Endodermal cell (in vitro differentiated cells): ENCODE results near the gene IDI2. TPM values are rescaled to one million over a fixed set of nuclear protein-coding genes. Genes with fewer than 3 reads are reported as not detected.

Experiments
- DNase-seq: peaks from one replicate; pipeline ENCODE4 v3.0.0-alpha.2; 2017
- H3K27ac ChIP-seq: 2 replicates; pipeline ENCODE4 v1.5.1; 2013; ENCODE audit warnings: mild to moderate bottlenecking, low read depth, low read length, moderate library complexity
- H3K27me3 ChIP-seq: 2 replicates; pipeline ENCODE4 v1.6.1; 2013; ENCODE audit warnings: mild to moderate bottlenecking, low read length, moderate library complexity; ENCODE audit not compliant: insufficient read depth, control insufficient read depth, poor library complexity, severe bottlenecking
- H3K36me3 ChIP-seq: 2 replicates; pipeline ENCODE4 v1.7.0; 2013; ENCODE audit warnings: mild to moderate bottlenecking, low read length, moderate library complexity; ENCODE audit not compliant: control insufficient read depth, insufficient read depth
- H3K4me1 ChIP-seq: one replicate; pipeline ENCODE4 v1.7.0; 2013; ENCODE audit warnings: low read length; ENCODE audit not compliant: control insufficient read depth, insufficient read depth
- H3K4me3 ChIP-seq: 2 replicates; pipeline ENCODE4 v1.5.1; 2013; ENCODE audit warnings: mild to moderate bottlenecking, low read length, moderate library complexity
- H3K9ac ChIP-seq: 2 replicates; pipeline ENCODE4 v1.6.1; 2013; ENCODE audit warnings: mild to moderate bottlenecking, low read length, moderate library complexity; ENCODE audit not compliant: poor library complexity, severe bottlenecking; ENCODE audit errors: extremely low read depth
- H3K9me3 ChIP-seq: 2 replicates; pipeline ENCODE4 v1.6.1; 2013; ENCODE audit warnings: mild to moderate bottlenecking, low read length, moderate library complexity; ENCODE audit not compliant: control insufficient read depth
- H3K27ac Mint-ChIP-seq: 2 replicates; pipeline ENCODE4 v1.8.0; 2020; ENCODE audit warnings: mixed read lengths
- H3K27me3 Mint-ChIP-seq: 2 replicates; pipeline ENCODE4 v1.8.0; 2021; ENCODE audit warnings: mild to moderate bottlenecking, mixed read lengths; ENCODE audit not compliant: insufficient read depth
- H3K36me3 Mint-ChIP-seq: 2 replicates; pipeline ENCODE4 v1.8.0; 2020; ENCODE audit warnings: low read depth, mixed read lengths
- H3K4me1 Mint-ChIP-seq: 2 replicates; pipeline ENCODE4 v1.8.0; 2020; ENCODE audit warnings: mixed read lengths
- H3K4me3 Mint-ChIP-seq: 2 replicates; pipeline ENCODE4 v1.8.0; 2020; ENCODE audit warnings: mild to moderate bottlenecking, moderate library complexity, mixed read lengths
- H3K9me3 Mint-ChIP-seq: 2 replicates; pipeline ENCODE4 v1.8.0; 2020; ENCODE audit warnings: mild to moderate bottlenecking, mixed read lengths
- whole genome bisulfite sequencing, 2 experiments: methylation state at CpG; one replicate each; pipeline versions ENCODE4 v1.1.5 to v1.1.7; 2013; ENCODE audit warnings: missing lambda C conversion rate in 2 of 2, mixed read lengths in 1 of 2; ENCODE audit not compliant: insufficient coverage in 1 of 2, insufficient read length in 1 of 2; 5-methylcytosine and 5-hydroxymethylcytosine counted together
- total RNA-seq, 2 donors: library from RNA; stranded (reverse); fragmentation: NEBNext Ultra II Directional in 1 of 2; extraction: Animal tissue kit (Norgen Biotek cat#: 25700) in 1 of 2; gene quantifications; 2 replicates in 1 of 2; 3 replicates in 1 of 2; pipeline ENCODE4 v1.2.1, GENCODE V29; 2021
- TF ChIP-seq, protein P1 (sequence below): fragments of 200-600 bp; sonication (generic); conservative IDR thresholded peaks from 2 replicates; pipeline ENCODE4 v1.5.0; 2021; ENCODE audit warnings: antibody characterized with exemption, mild to moderate bottlenecking

IDI2 gene
- total RNA-seq, 2 donors from 2014 or later, result not detected

DNA sequence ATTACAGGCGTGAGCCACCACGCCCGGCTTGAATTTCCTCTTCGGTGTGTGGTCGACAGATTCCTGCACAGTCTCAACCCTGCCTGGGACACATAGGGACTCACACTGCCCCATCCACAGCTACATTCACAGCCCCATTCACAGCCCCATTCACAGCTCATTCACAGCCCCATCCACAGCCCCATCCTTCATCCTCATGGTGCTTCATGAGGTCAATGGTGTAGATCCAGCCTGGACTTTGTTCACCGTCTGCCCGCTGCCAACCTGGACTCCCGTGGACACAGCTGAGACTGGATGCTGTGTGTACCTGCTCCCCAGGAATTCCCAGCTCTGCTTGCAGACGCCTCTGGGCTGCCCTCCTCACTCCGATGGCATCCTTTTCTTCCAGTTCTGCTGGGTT is 5.2 kb downstream of the IDI2 start:
- TF ChIP-seq, protein P1, sequence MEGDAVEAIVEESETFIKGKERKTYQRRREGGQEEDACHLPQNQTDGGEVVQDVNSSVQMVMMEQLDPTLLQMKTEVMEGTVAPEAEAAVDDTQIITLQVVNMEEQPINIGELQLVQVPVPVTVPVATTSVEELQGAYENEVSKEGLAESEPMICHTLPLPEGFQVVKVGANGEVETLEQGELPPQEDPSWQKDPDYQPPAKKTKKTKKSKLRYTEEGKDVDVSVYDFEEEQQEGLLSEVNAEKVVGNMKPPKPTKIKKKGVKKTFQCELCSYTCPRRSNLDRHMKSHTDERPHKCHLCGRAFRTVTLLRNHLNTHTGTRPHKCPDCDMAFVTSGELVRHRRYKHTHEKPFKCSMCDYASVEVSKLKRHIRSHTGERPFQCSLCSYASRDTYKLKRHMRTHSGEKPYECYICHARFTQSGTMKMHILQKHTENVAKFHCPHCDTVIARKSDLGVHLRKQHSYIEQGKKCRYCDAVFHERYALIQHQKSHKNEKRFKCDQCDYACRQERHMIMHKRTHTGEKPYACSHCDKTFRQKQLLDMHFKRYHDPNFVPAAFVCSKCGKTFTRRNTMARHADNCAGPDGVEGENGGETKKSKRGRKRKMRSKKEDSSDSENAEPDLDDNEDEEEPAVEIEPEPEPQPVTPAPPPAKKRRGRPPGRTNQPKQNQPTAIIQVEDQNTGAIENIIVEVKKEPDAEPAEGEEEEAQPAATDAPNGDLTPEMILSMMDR, result no peak
- WGBS, 2 experiments, result 81 to 91% methylated on average over 8 to 10 of the region's 10 CpGs
- Histone ChIP-seq H3K27ac (no peak overlapping the region), H3K9ac (no peak overlapping the region), H3K4me3 (no peak overlapping the region), H3K27me3 (no peaks in the 10 kb centered on the region), H3K36me3 (peaks cover 44% of the 10 kb centered on the region), H3K4me1 (no peaks in the 10 kb centered on the region), H3K9me3 (no peaks in the 10 kb centered on the region)
- peaks cover 5% of the 10 kb centered on the region for H3K9me3 Mint-ChIP-seq
- no peaks in the 10 kb centered on the region for H3K4me1 Mint-ChIP-seq
- DNase-seq, result peak; percentile 86
- peaks cover 59% of the 10 kb centered on the region for H3K36me3 Mint-ChIP-seq
- no peaks in the 10 kb centered on the region for H3K27me3 Mint-ChIP-seq
- H3K4me3 Mint-ChIP-seq, result no peak overlapping the region
- no peak overlapping the region for H3K27ac Mint-ChIP-seq

DNA sequence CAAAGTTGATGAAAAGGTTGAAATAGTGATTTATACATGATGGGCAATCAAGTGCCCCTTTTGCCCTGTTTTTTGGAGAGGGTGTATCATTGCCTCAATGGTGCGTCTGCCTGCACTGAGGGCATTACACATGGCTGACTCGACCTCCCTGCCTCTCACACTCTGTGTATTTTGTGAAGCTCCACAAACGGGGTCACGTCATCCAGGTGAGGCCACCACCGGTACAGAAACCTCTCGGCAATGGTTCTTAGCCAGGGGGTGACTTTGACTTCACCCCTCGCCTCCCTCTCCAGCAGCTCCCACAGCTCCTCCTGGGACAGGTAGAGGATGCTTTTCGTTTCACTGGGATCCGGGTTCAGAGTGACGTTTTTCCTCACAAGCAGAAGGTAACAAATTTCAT is 6.3 kb downstream of the IDI2 start:
- no peaks in the 10 kb centered on the region for H3K4me1 Mint-ChIP-seq
- peaks cover 52% of the 10 kb centered on the region for H3K36me3 ChIP-seq
- TF ChIP-seq, protein P1, result no peak
- no peak overlapping the region for H3K4me3 Mint-ChIP-seq
- H3K36me3 Mint-ChIP-seq, result peaks cover 64% of the 10 kb centered on the region
- WGBS, 2 experiments, result 94 to 100% methylated on average over 8 to 10 of the region's 10 CpGs
- H3K9me3 ChIP-seq, result no peaks in the 10 kb centered on the region
- no peak overlapping the region for H3K9ac ChIP-seq
- H3K27me3 Mint-ChIP-seq, result no peaks in the 10 kb centered on the region
- no peak overlapping the region for H3K4me3 ChIP-seq
- H3K9me3 Mint-ChIP-seq, result peaks cover 5% of the 10 kb centered on the region
- no peaks in the 10 kb centered on the region for H3K4me1 ChIP-seq
- H3K27ac ChIP-seq, result no peak overlapping the region
- DNase-seq, result peak; percentile 45
- no peak overlapping the region for H3K27ac Mint-ChIP-seq
- no peaks in the 10 kb centered on the region for H3K27me3 ChIP-seq

DNA sequence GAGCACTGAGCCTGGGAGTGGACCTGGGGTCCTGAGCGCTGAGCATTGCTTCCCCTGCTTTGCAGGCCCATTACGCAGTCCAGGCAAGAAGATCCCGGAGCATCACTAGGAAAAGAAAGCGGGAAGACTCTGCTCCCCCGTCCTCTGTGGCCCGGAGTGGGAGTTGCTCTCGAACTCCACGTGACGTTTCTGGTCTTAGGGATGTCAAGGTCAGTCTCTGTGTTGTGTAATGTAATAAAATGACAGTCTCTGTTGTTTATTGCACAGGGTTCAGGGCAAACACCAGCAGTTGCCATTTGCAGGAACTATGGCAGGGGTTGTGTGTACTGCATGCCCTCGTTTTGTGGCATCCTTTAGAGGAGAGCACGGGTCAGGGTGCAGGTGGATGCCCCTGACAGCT is 10.0 kb downstream of the IDI2 start:
- peaks cover 86% of the 10 kb centered on the region for H3K36me3 Mint-ChIP-seq
- Histone ChIP-seq H3K4me3 (no peak overlapping the region), H3K36me3 (peaks cover 82% of the 10 kb centered on the region)

More for the DNA sequence above, 10.0 kb downstream of the IDI2 start:
- no peak overlapping the region for H3K27ac ChIP-seq
- Mint-ChIP-seq H3K4me3 (no peak overlapping the region), H3K27me3 (no peaks in the 10 kb centered on the region), H3K27ac (no peak overlapping the region), H3K9me3 (no peaks in the 10 kb centered on the region), H3K4me1 (no peaks in the 10 kb centered on the region)
- H3K9ac ChIP-seq, result no peak overlapping the region
- 90 to 95% methylated on average over 7 to 11 of the region's 11 CpGs for WGBS, 2 experiments
- no peaks in the 10 kb centered on the region for H3K27me3 ChIP-seq
- no peaks in the 10 kb centered on the region for H3K4me1 ChIP-seq
- H3K9me3 ChIP-seq, result no peaks in the 10 kb centered on the region
- TF ChIP-seq, protein P1, result no peak
- DNase-seq, result peak; percentile 35
